NCI-H1417 treated with DMSO at 0.1 percent for 48 hours (cell line): ENCODE measurements around the gene TUBA1B.
"Not testable (repeated sequence)": the region's sequence is repeated elsewhere in the genome, so short reads cannot be mapped to it uniquely, and the experiment has no call there.

Experiments used
- DNase-seq: peaks from one replicate; lab custom pipeline; 2025; lab: John Stamatoyannopoulos, UW

Gene TUBA1B

GRCh38 chr12:49131051-49131893 lies at the start of gene TUBA1B:
Gene TUBA1B (minus strand): TSS chr12:49131395. CDS start chr12:49131300, 95 bp downstream.
- DNase-seq, result peak; percentile 79

GRCh38 chr12:49174218-49174617 lies 43.0 kb upstream of the TUBA1B start:
- no peak for DNase-seq

- DNase-seq, result no peak
These were observed 39.7 kb upstream of the TUBA1B start for GRCh38 chr12:49170924-49171323.

GRCh38 chr12:49165114-49165513 lies 33.9 kb upstream of the TUBA1B start:
- DNase-seq, result no peak

- DNase-seq, result not testable (repeated sequence)
These were observed 30.7 kb upstream of the TUBA1B start for GRCh38 chr12:49161901-49162300.

GRCh38 chr12:49161092-49161795 lies 30.0 kb upstream of the TUBA1B start:
- no peak for DNase-seq

- no peak for DNase-seq
These were observed 29.2 kb upstream of the TUBA1B start for GRCh38 chr12:49160399-49160798.

GRCh38 chr12:49154221-49154620 lies 23.0 kb upstream of the TUBA1B start:
- DNase-seq, result no peak

- DNase-seq, result no peak
These were observed 16.2 kb upstream of the TUBA1B start for GRCh38 chr12:49147384-49147783.

- no peak for DNase-seq
These were observed 15.2 kb upstream of the TUBA1B start for GRCh38 chr12:49146406-49146805.

- no peak for DNase-seq
These were observed 13.2 kb upstream of the TUBA1B start for GRCh38 chr12:49144384-49144783.

GRCh38 chr12:49138999-49139398 lies 7.8 kb upstream of the TUBA1B start:
- no peak for DNase-seq

- no peak for DNase-seq
These were observed 7.4 kb upstream of the TUBA1B start for GRCh38 chr12:49138587-49138986.

GRCh38 chr12:49137476-49137875 lies 6.3 kb upstream of the TUBA1B start:
- no peak for DNase-seq

- DNase-seq, result not testable (repeated sequence)
These were observed 5.8 kb upstream of the TUBA1B start for GRCh38 chr12:49136997-49137396.

- no peak for DNase-seq
These were observed 2.4 kb upstream of the TUBA1B start for GRCh38 chr12:49133590-49133989.

GRCh38 chr12:49133014-49133413 lies 1.8 kb upstream of the TUBA1B start:
- DNase-seq, result no peak

GRCh38 chr12:49131894-49132461 lies 783 bp upstream of the TUBA1B start:
- DNase-seq, result no peak

- DNase-seq, result peak; percentile 84
These were observed 794 bp downstream of the TUBA1B start for GRCh38 chr12:49130151-49131050.

- no peak for DNase-seq
These were observed 1.7 kb downstream of the TUBA1B start for GRCh38 chr12:49129332-49130150.

GRCh38 chr12:49127971-49128370 lies 3.2 kb downstream of the TUBA1B start:
- not testable (repeated sequence) for DNase-seq
